ENCODE measurements around the gene FLRT2. TPM values are rescaled to one million over a fixed set of nuclear protein-coding genes. Genes with fewer than 3 reads are reported as not detected.
A peak's percentile ranks its signal among the peaks of the same experiment; 100 is the strongest.

Gene FLRT2, protein sequence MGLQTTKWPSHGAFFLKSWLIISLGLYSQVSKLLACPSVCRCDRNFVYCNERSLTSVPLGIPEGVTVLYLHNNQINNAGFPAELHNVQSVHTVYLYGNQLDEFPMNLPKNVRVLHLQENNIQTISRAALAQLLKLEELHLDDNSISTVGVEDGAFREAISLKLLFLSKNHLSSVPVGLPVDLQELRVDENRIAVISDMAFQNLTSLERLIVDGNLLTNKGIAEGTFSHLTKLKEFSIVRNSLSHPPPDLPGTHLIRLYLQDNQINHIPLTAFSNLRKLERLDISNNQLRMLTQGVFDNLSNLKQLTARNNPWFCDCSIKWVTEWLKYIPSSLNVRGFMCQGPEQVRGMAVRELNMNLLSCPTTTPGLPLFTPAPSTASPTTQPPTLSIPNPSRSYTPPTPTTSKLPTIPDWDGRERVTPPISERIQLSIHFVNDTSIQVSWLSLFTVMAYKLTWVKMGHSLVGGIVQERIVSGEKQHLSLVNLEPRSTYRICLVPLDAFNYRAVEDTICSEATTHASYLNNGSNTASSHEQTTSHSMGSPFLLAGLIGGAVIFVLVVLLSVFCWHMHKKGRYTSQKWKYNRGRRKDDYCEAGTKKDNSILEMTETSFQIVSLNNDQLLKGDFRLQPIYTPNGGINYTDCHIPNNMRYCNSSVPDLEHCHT
- total RNA-seq (2013) = 0.42 TPM
- under 1 TPM in 1 of 3 donors, not detected in 2; 0.01 TPM for polyA plus RNA-seq
- polyA minus RNA-seq = not detected in 2 replicates
- 0.12 to 9.1 (median 0.98) reads per million in 11 experiments for total RNA-seq

DNA sequence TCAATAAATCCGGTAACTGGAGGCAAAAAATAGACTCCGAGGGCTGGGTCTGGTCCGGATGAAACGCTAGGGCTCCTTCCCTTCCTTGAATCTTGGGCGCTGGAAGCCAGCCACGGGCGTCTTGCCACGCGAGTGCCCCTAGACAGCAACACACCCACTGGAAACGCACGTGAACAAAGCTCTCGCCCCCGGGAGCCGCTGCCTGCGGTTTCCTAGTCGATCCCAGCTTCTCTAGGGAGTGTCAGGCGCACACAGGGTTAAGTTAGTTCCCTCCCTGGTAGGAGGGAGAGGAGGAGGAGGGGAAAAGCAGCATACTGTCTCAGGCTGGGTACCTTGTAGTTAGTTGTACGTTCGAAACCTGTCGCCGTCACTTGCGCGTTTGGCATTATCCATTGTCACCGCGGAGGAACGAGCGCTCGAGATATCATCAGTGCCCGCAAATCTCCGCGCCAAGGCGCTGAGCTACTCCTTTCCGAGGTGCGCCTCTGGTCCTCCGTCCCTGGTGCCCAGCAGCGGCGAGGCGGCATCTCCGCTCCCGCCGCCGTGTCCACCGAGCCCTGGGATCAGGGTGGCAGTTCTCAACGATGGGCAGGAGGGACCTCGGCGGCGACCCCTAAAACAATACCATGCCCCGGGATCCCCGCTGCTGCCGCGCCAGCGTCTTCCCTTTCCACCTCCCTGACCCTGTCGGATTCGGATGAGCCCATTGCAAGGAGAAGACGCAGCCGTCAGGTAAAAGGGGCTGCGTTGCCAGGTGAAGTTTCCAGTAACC lies at the start of gene FLRT2:
FLRT2 (plus strand) TSS at position 342 of the 772 bp plus-strand sequence. CDS start 91,371 bp downstream, outside the sequence.
- H3K27me3 ChIP-seq (ENCODE audit: control insufficient read depth in 2 of 2, insufficient read depth in 2 of 2, low read length in 2 of 2) = peaks cover 53 to 85% of the 10 kb centered on the region in 2 donors
- peaks cover 44 to 52% of the 10 kb centered on the region in 2 donors for H3K4me1 ChIP-seq (ENCODE audit: control insufficient read depth in 1 of 2, insufficient read depth in 2 of 2, low read length in 2 of 2)
- peak in 1 of 3 donors; percentile 5 for DNase-seq
- H3K9ac ChIP-seq (ENCODE audit: insufficient read depth, low read length, poor library complexity, severe bottlenecking) = no peak within 1 kb of the TSS
- TF ChIP-seq, protein P1, sequence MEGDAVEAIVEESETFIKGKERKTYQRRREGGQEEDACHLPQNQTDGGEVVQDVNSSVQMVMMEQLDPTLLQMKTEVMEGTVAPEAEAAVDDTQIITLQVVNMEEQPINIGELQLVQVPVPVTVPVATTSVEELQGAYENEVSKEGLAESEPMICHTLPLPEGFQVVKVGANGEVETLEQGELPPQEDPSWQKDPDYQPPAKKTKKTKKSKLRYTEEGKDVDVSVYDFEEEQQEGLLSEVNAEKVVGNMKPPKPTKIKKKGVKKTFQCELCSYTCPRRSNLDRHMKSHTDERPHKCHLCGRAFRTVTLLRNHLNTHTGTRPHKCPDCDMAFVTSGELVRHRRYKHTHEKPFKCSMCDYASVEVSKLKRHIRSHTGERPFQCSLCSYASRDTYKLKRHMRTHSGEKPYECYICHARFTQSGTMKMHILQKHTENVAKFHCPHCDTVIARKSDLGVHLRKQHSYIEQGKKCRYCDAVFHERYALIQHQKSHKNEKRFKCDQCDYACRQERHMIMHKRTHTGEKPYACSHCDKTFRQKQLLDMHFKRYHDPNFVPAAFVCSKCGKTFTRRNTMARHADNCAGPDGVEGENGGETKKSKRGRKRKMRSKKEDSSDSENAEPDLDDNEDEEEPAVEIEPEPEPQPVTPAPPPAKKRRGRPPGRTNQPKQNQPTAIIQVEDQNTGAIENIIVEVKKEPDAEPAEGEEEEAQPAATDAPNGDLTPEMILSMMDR (IDR thresholded peaks at IDR 0.05) = no peak
- peak within 1 kb of the TSS; percentile 44 for H2AFZ ChIP-seq (ENCODE audit: insufficient read depth, low read depth, low read length, poor library complexity, severe bottlenecking)
- no peaks in the 10 kb centered on the region for H4K20me1 ChIP-seq (ENCODE audit: insufficient read depth, low read length)
- no peaks in the 10 kb centered on the region for H3K36me3 ChIP-seq (replicated peaks in 1 of 2; ENCODE audit: control insufficient read depth in 1 of 2, insufficient read depth in 2 of 2, low read length in 2 of 2)
- peaks cover 0 to 47% of the 10 kb centered on the region in 2 donors for H3K9me3 ChIP-seq (replicated peaks in 1 of 2; ENCODE audit: control insufficient read depth in 1 of 2, insufficient read depth in 1 of 2, low read length in 2 of 2)
- Mint-ChIP-seq H3K27ac (no peak within 1 kb of the TSS), H3K4me1 (peaks cover 55% of the 10 kb centered on the region), H3K4me3 (peak within 1 kb of the TSS; percentile 85 to 99), H3K36me3 (peaks cover 5 to 21% of the 10 kb centered on the region in 2 donors), H3K9me3 (peaks cover 0 to 29% (median 20%) of the 10 kb centered on the region in 7 donors), H3K27me3 (ENCODE audit: low read depth in 3 of 3) (peaks cover 63 to 85% (median 70%) of the 10 kb centered on the region in 3 donors)
- H3K27ac ChIP-seq (ENCODE audit: low read depth in 1 of 2, low read length in 2 of 2) = no peak within 1 kb of the TSS
- intact Hi-C loops (cut with micrococcal nuclease) = no loop called here
- peak within 1 kb of the TSS; percentile 74 for H3K4me2 ChIP-seq (replicated peaks; ENCODE audit: extremely low read depth, low read length, poor library complexity, severe bottlenecking)
- 2% methylated on average over 51 of the region's 57 CpGs for WGBS (ENCODE audit: insufficient coverage)
- peak within 1 kb of the TSS in 1 of 3 experiments; percentile 75 for H3K4me3 ChIP-seq (replicated peaks in 1 of 3; ENCODE audit: low read depth in 2 of 3, low read length in 3 of 3)
- H3K79me2 ChIP-seq (ENCODE audit: insufficient read depth, low read length) = no peaks in the 10 kb centered on the region

DNA sequence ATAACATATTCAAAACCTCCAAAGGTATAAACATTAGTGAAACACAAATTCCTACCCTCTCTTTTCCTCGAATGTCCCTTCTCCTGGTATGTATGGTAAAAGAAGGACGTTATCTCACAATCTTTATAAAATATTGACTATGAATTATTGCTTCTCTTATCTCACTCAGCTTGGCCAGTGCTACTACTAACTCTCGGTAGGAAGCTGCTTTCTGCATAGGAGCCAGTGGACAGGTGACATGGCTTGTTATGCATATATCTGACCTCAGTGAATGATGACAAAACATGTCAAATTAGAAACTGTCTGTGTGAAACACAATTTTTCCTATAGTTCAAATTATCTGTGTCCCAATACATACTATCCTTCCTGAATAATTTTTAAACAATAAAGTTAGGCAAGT lies 48.5 kb upstream of the FLRT2 start:
- Histone ChIP-seq H3K79me2 (ENCODE audit: insufficient read depth, low read length) (no peaks in the 10 kb centered on the region), H3K36me3 (replicated peaks in 1 of 2; ENCODE audit: control insufficient read depth in 1 of 2, insufficient read depth in 2 of 2, low read length in 2 of 2) (no peaks in the 10 kb centered on the region), H3K4me2 (replicated peaks; ENCODE audit: extremely low read depth, low read length, poor library complexity, severe bottlenecking) (no peak overlapping the region), H3K27me3 (ENCODE audit: control insufficient read depth in 2 of 2, insufficient read depth in 2 of 2, low read length in 2 of 2) (no peaks in the 10 kb centered on the region), H2AFZ (ENCODE audit: insufficient read depth, low read depth, low read length, poor library complexity, severe bottlenecking) (no peak overlapping the region), H4K20me1 (ENCODE audit: insufficient read depth, low read length) (no peaks in the 10 kb centered on the region), H3K4me3 (replicated peaks in 1 of 3; ENCODE audit: low read depth in 2 of 3, low read length in 3 of 3) (no peak overlapping the region), H3K9ac (ENCODE audit: insufficient read depth, low read length, poor library complexity, severe bottlenecking) (no peak overlapping the region), H3K27ac (ENCODE audit: low read depth in 1 of 2, low read length in 2 of 2) (no peak overlapping the region), H3K4me1 (ENCODE audit: control insufficient read depth in 1 of 2, insufficient read depth in 2 of 2, low read length in 2 of 2) (no peaks in the 10 kb centered on the region), H3K9me3 (replicated peaks in 1 of 2; ENCODE audit: control insufficient read depth in 1 of 2, insufficient read depth in 1 of 2, low read length in 2 of 2) (no peaks in the 10 kb centered on the region)
- Mint-ChIP-seq H3K27ac (no peak overlapping the region), H3K9me3 (peaks cover 0 to 4% (median 0%) of the 10 kb centered on the region in 7 donors), H3K4me1 (no peaks in the 10 kb centered on the region), H3K36me3 (no peaks in the 10 kb centered on the region), H3K27me3 (ENCODE audit: low read depth in 3 of 3) (peaks cover 0 to 2% (median 0%) of the 10 kb centered on the region in 3 donors), H3K4me3 (no peak overlapping the region)
- intact Hi-C loops (cut with micrococcal nuclease) = no loop called here
- no CpG with 5 or more reads among the region's 3 CpGs for WGBS (ENCODE audit: insufficient coverage)
- TF ChIP-seq, protein P1 (IDR thresholded peaks at IDR 0.05) = no peak
- no peak for DNase-seq

All from CD14-positive monocyte (primary cell).